Hematopoietic multipotent progenitor cell treated with erythropoietin and hydrocortisone succinate and interleukin-3 and kit ligand, for 15 days (in vitro differentiated cells): ENCODE data around the gene ATG13.
"Not testable (repeated sequence)": the region's sequence is repeated elsewhere in the genome, so short reads cannot be mapped to it uniquely, and the experiment has no call there.

Source experiments
- DNase-seq: peaks from one replicate; pipeline ENCODE4 v3.0.0-alpha.2; 2015; ENCODE audit warnings: low spot score

Gene ATG13

GRCh38 chr11:46643986-46644385 lies 26.6 kb downstream of the ATG13 start:
- DNase-seq = no peak

- no peak for DNase-seq
Observed at GRCh38 chr11:46649180-46649738, 31.9 kb downstream of the ATG13 start.

- no peak for DNase-seq
Observed at GRCh38 chr11:46655631-46656030, 38.3 kb downstream of the ATG13 start.

- no peak for DNase-seq
Observed at GRCh38 chr11:46657186-46657585, 39.8 kb downstream of the ATG13 start.

- no peak for DNase-seq
Observed at GRCh38 chr11:46658259-46658658, 40.9 kb downstream of the ATG13 start.

- DNase-seq = no peak
Observed at GRCh38 chr11:46659908-46660307, 42.6 kb downstream of the ATG13 start.

GRCh38 chr11:46661836-46662235 lies 44.5 kb downstream of the ATG13 start:
- DNase-seq = no peak

GRCh38 chr11:46662366-46662765 lies 45.0 kb downstream of the ATG13 start:
- peak; percentile 14 for DNase-seq

- DNase-seq = no peak
Observed at GRCh38 chr11:46663277-46663940, 46.1 kb downstream of the ATG13 start.

GRCh38 chr11:46664612-46665011 lies 47.3 kb downstream of the ATG13 start:
- peak; percentile 16 for DNase-seq

- DNase-seq = no peak
Observed at GRCh38 chr11:46665356-46665755, 48.0 kb downstream of the ATG13 start.

- DNase-seq = no peak
Observed at GRCh38 chr11:46666516-46666915, 49.2 kb downstream of the ATG13 start.

- no peak for DNase-seq
Observed at GRCh38 chr11:46667043-46667481, 49.7 kb downstream of the ATG13 start.

GRCh38 chr11:46668480-46669085 lies 51.2 kb downstream of the ATG13 start:
- DNase-seq = no peak

- DNase-seq = peak; percentile 49
Observed at GRCh38 chr11:46669711-46670139, 52.4 kb downstream of the ATG13 start.

GRCh38 chr11:46670521-46670920 lies 53.2 kb downstream of the ATG13 start:
- DNase-seq = not testable (repeated sequence)

- DNase-seq = no peak
Observed at GRCh38 chr11:46671958-46672315, 54.6 kb downstream of the ATG13 start.

GRCh38 chr11:46672381-46672839 lies 55.1 kb downstream of the ATG13 start:
- no peak for DNase-seq

- no peak for DNase-seq
Observed at GRCh38 chr11:46673713-46674462, 56.5 kb downstream of the ATG13 start.

- DNase-seq = no peak
Observed at GRCh38 chr11:46674463-46675287, 57.3 kb downstream of the ATG13 start.

- DNase-seq = no peak
Observed at GRCh38 chr11:46675288-46675851, 58.0 kb downstream of the ATG13 start.

- no peak for DNase-seq
Observed at GRCh38 chr11:46675949-46676348, 58.6 kb downstream of the ATG13 start.
